GM20431 (cell line): ENCODE data around the gene GDF10.

Experiments
- in situ Hi-C: fragments of 300-500 bp; cut with MseI, MboI; formaldehyde crosslinking; loops from one replicate; pipeline ENCODE4 v1.15.0; 2020; ENCODE audit warnings: low sequenced_read_pairs; ENCODE audit not compliant: unreplicated experiment

GDF10 gene

GRCh38 chr10:47266602-47267001 is 33.4 kb upstream of the GDF10 start:
- in situ Hi-C loops: no loop called here

- in situ Hi-C loops: no loop called here
Measured at GRCh38 chr10:47268696-47269095, 31.3 kb upstream of the GDF10 start.

- in situ Hi-C loops: no loop called here
Measured at GRCh38 chr10:47269294-47269693, 30.7 kb upstream of the GDF10 start.

DNA sequence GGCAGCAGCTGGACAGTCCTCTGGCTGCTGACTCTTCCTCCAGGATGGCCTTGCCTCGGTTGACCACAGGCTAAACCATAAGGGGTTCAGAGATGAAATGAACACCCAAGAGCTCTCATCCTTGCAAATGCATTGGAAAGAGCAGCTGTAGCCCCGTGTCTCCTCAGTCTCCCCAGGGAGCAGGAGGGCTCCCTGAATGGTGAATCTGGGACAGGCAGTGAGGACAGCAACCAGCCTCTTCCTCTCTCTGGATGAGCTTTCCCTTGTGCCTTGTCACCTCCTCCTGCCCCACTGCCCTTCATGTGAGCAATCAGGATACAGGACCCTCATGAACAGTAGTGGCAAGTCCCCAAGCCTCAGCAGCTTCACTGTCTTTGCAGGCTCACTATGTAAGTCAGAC is 23.9 kb upstream of the GDF10 start:
- in situ Hi-C loops: no loop called here

DNA sequence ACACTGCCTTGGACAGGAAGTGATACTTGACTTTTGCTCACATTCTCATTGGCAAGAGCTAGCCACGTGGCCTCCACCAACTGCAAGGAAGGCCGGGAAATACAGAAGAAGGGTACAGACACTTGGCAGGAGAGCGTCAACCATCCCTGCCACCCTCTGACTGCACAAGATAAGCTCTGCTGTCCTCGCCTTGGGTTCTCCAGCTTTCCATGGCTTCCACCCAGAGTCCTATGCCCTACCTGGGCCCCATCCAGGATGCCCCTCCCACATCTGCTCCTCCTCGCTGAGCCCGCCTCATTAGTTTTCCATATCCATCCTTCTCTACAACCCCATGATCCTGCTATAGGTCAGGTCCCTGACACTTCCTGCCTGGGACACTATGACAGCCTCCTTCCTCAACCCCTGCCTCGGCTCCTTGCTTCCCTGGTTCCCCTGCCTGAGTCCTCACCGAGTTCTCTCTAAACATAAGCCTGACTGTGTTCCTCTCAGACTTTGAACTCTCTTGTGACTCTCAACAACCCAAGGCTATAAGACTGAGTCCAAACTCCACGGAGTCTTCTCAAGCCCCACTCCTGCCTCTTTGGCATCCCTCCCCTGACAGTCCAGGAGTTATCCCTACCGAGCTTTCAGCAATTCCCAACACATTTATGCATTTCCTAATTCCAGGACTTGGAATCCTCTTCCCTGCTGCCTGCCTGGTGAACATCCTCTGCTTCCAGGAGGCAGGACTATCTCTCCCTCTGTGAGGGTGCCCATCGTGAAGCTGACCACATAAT is 23.2 kb upstream of the GDF10 start:
- in situ Hi-C loops: no loop called here

DNA sequence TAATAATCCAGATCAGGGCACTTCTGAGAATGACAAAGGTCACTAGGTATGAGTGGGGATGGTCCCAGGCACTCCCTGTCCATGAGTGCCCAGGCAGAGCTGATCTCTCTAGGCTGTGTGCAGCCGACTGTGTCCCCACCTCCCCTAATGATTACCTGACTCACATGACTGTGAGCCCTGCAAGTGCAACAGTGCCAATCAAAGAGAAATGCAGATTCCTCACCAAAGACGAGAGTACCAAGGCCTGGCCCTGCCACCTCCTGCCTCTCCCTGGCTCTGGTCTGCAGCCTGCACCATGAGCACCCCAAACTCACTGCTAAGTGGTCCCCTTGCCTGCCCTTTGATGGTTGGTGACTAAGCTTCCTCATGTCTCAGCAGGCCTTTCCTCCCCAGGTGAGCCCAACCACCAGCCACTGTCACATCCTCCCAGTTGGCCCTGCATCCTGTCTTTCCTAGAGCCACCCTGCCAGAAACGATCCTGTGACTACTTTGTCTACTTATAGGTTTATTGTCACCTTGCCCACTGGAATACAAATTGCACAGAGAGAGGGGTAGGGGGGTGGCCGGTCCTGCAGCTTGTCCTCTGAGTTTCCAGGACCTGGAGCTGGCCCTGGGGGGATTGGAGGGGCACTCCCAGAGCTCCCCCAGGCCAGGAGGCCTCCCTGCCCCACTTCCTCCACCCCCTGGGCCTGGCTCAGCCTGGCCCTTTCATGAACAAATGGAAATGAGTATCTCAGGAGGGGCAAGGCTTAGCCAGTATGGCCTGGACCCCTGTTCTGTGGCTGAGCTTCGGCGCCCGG is 22.4 kb upstream of the GDF10 start:
- in situ Hi-C loops: no loop called here

DNA sequence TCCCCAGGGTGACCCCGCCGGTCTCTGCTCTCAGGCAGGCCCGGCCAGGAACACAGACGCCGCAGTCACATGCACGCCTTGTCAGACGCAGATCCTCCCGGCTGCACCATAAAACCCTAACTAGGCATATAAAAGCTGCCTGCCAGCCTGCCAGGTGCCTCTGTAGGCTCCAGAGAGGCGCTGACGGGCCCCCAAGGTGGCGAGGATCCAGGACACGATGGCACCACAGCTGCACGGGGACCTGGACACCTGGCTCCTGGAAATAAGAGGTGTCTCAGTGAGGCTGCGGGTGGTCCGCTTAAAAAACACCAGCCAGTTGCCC is 21.9 kb upstream of the GDF10 start:
- in situ Hi-C loops: no loop called here

GRCh38 chr10:47278720-47279119 is 21.3 kb upstream of the GDF10 start:
- in situ Hi-C loops: no loop called here

DNA sequence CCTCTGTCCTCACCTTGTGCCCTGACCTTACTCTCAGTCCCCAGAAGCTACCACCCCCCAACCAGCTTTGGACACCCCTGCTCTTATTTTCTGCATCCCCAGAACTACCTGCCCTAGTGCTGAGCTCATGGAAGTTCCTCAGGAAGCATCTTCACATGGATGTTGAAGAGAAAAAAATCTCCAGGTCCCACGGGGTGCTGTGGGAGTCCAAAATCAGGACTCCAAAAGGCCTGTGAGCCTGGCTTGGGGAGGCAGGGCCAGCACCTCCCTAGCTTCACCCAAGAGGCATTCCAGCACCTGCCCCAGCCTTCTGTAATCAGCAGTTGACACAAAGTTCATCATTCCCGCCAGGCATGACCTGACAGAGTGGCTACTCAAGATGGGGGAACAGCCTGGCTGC is 20.7 kb upstream of the GDF10 start:
- in situ Hi-C loops: no loop called here

GRCh38 chr10:47282005-47282656 is 17.9 kb upstream of the GDF10 start:
- in situ Hi-C loops: no loop called here

- in situ Hi-C loops: no loop called here
Measured at GRCh38 chr10:47282657-47283018, 17.4 kb upstream of the GDF10 start.

GRCh38 chr10:47283101-47283630 is 16.8 kb upstream of the GDF10 start:
- in situ Hi-C loops: no loop called here

DNA sequence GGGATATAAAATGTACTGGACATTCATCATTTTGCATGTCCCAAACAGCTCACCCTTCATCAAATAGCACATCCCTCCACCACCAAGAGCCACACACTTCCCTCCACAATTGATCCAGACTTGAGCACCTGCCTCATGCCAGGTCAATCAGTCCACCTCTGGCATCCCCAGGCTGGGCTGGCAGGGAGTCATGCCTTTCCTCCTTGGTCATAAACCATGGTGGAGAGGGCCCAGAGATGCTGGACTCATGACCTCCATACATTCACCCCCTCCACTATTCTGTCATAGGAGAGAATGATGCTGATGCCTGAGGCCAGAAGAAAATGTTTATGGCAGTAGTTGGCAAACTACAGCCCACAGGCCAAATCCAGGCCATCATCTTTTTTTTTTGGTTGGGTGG is 16.1 kb upstream of the GDF10 start:
- in situ Hi-C loops: no loop called here

DNA sequence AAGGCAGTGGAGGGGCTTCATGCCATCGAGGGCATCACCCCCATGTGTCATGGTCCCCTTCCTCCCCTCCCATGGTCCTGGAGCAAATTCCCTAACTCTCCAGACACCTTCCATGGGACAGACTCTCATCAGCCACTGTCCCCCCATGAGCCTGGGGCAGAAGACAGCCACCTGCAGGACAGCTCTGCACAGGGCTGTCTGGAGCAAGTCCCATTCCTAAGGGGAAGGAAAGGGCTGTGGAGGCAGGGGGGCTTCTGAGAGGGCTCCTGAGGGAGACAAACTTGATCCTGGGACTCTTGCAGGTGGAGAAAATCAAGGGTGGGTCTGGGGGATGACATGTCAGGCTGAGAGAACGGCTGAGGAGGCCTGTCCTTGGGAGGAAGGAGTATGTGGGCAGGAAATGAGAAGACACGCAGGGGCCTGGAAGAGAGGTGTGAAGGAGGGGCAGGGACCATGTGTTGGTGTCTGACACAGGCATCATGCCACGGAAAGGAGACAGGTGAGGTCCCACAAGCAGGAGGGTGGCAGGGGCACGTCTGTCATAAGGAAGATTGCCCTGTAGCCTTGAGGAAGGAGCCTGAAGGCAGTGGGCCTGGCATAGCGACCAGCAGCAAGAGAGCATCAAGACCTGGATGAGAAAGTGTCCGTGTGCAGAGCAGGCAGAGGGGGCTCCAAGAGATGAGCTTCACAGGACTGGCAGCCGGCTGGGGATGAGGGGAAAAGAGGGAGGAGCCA is 14.4 kb upstream of the GDF10 start:
- in situ Hi-C loops: no loop called here

GRCh38 chr10:47286116-47286505 is 13.9 kb upstream of the GDF10 start:
- in situ Hi-C loops: no loop called here

DNA sequence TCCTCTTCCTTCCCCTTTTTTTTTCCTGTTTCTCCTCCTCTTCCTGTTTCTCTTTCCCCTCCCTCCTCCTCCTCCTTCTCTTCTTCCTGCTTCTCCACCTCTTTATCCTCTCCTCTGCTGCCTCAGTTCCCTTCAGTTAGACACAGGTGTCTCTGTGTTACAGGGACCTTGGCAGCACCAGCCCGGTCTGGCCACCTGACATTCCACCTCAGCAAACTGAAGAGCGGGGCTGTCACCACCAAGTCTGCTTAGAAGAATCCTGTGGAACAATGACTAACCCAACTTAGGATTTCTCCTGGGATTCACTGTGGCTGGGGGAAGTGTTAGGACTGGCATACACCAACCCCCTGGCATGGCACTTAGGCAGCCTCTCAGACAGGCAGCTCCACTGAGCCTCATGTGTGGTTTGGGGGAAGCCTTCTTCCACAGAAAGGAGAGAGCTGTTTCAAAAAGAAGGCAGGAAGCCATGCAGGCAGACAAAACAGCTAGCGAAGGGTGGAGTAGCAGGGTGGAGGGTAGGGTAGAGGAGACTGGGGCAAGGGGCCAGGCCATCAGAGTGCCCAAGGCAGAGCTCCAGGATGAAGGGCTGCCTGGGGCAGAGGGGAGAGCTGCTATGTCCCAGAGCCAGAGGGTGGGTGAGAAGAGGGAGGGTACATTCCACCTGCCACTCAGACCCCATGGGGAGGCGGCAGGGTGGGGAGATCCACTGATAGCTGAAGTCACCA is 13.2 kb upstream of the GDF10 start:
- in situ Hi-C loops: no loop called here

DNA sequence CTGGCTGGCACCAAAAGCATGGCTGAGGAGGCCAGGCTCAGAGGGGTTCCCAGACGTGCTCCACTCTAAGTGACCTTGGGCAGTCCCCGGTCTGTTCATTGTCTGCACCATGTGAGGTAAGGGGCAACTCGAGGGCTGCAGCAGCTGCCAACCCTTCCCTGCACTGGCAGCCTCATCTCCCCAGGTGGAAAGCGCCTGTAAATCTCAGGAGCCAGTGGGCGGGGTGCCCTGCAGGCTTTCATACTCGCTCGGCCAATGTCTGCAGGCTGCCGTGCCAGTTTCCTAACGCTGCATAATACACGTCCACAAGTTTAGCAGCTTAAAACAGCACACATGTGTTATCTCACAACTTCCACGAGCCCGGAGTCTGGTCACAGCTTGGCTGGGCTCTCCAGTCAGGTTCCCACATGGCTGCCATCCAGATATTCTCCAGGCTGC is 12.6 kb upstream of the GDF10 start:
- in situ Hi-C loops: no loop called here

DNA sequence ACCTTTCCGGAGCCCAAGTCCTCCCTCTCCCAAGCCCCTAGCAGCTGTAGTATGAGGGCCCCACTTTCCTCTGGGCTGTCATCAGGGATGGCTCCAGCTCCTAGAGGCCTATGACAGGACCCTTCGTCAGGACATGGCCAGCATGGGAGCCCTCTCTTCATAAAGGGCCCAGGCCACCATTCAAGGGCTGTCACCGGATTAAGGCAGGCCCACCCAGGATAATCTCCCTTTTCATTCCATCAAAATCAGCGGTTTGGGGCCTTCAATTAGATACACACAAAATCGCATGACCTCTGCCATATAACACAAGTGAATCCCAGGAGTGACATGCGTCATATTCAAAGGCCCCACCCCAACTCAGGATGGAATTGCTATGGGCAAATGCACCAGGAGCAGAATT is 12.2 kb upstream of the GDF10 start:
- in situ Hi-C loops: no loop called here

DNA sequence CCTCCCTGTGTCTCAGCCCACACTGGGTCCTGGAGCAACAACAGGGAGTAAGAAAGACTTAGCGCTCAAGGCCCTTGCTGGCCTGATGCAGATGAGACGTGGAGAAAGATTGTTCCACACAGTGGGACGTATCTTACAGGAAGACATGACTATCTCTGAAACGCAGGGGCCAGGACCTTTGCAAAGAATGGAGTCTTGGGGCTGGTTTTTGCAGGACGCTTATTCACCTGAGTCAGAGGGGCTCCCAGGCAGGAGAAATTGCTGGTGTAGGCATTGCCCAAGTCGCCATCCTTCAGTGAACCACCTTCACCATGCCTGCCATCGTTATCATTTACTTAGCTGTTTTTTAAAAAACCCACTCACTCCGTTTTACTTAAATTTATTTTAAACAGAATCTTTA is 11.8 kb upstream of the GDF10 start:
- in situ Hi-C loops: no loop called here
